Progenitor cell of endocrine pancreas (in vitro differentiated cells): Measurements from ENCODE around the gene NDC1. TPM values are rescaled to one million over a fixed set of nuclear protein-coding genes. Genes with fewer than 3 reads are reported as not detected.

ENCODE experiments used
- DNase-seq: peaks from one replicate; pipeline ENCODE4 v3.0.0; 2021; ENCODE audit warnings: low spot score; ENCODE audit not compliant: unreplicated experiment
- H3K27ac Mint-ChIP-seq: 2 replicates; pipeline ENCODE4 v1.8.0; 2021; ENCODE audit warnings: mild to moderate bottlenecking, moderate library complexity, mixed read lengths
- H3K27me3 Mint-ChIP-seq: 2 replicates; pipeline ENCODE4 v1.8.0; 2021; ENCODE audit warnings: mixed read lengths
- H3K36me3 Mint-ChIP-seq: 2 replicates; pipeline ENCODE4 v1.8.0; 2022; ENCODE audit warnings: mixed read lengths; ENCODE audit not compliant: insufficient read depth
- H3K4me1 Mint-ChIP-seq: 2 replicates; pipeline ENCODE4 v1.8.0; 2021; ENCODE audit warnings: low read depth, mixed read lengths
- H3K4me3 Mint-ChIP-seq: 2 replicates; pipeline ENCODE4 v1.8.0; 2021; ENCODE audit warnings: low read depth, mild to moderate bottlenecking, moderate library complexity, mixed read lengths
- H3K9me3 Mint-ChIP-seq: 2 replicates; pipeline ENCODE4 v1.8.0; 2021; ENCODE audit warnings: low read depth, mixed read lengths
- total RNA-seq: library from RNA; stranded (reverse); gene quantifications from 2 replicates; pipeline ENCODE4 v1.2.1, GENCODE V29; 2021
- TF ChIP-seq, protein P1 (sequence below): fragments of 200-600 bp; sonication (generic); IDR thresholded peaks from one replicate; pipeline ENCODE4 v1.5.0; 2021; ENCODE audit warnings: antibody characterized with exemption, mild to moderate bottlenecking; ENCODE audit not compliant: unreplicated experiment

The NDC1 gene
- total RNA-seq, 1 donor from 2014 or later = 25.5 TPM

DNA sequence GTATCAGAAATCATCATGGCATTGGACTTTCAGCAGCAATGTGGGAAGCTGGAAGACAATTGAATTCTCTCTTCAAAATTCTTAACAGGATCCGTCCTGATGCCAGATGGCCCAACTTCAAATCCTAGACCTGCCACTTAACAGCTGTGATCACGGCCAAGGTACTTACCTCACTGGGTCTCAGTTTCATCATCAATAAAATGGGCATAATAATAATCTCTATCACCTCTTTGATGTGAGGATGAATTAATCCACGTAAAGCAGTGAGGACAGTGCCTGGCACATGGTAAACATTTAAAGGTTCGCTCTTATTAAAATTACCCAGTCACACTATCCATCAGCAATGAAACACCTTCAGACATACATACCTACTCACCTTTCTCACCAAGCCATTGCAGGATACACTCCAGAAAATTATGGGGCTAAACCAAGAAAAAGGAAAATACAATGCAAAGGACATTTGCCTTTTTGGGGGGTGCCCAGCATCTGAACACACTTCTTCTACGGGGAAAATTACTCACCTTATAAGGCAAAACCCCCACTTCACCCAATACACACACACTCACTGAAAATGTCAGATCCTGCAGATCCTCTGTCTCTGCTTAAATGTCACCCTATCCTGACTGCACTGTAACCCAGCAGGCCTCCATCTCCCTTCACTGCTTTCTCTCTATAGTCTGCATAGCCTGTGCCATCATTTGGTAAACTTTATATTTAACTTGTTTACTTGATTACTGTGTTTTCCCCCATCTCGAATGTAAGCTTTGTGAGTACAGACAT, 120.9 kb downstream of the NDC1 start:
- TF ChIP-seq, protein P1, sequence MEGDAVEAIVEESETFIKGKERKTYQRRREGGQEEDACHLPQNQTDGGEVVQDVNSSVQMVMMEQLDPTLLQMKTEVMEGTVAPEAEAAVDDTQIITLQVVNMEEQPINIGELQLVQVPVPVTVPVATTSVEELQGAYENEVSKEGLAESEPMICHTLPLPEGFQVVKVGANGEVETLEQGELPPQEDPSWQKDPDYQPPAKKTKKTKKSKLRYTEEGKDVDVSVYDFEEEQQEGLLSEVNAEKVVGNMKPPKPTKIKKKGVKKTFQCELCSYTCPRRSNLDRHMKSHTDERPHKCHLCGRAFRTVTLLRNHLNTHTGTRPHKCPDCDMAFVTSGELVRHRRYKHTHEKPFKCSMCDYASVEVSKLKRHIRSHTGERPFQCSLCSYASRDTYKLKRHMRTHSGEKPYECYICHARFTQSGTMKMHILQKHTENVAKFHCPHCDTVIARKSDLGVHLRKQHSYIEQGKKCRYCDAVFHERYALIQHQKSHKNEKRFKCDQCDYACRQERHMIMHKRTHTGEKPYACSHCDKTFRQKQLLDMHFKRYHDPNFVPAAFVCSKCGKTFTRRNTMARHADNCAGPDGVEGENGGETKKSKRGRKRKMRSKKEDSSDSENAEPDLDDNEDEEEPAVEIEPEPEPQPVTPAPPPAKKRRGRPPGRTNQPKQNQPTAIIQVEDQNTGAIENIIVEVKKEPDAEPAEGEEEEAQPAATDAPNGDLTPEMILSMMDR = no peak
- H3K4me1 Mint-ChIP-seq = no peaks in the 10 kb centered on the region
- H3K9me3 Mint-ChIP-seq = peaks cover 3% of the 10 kb centered on the region
- H3K27ac Mint-ChIP-seq = no peak overlapping the region
- no peak overlapping the region for H3K4me3 Mint-ChIP-seq
- H3K27me3 Mint-ChIP-seq = peaks cover 20% of the 10 kb centered on the region
- no peak for DNase-seq
- no peaks in the 10 kb centered on the region for H3K36me3 Mint-ChIP-seq

GRCh38 chr1:53716150-53716549, 121.9 kb downstream of the NDC1 start:
- DNase-seq = no peak
- no peak overlapping the region for H3K27ac Mint-ChIP-seq
- H3K4me1 Mint-ChIP-seq = no peaks in the 10 kb centered on the region
- TF ChIP-seq, protein P1 = no peak
- peaks cover 3% of the 10 kb centered on the region for H3K9me3 Mint-ChIP-seq
- no peaks in the 10 kb centered on the region for H3K36me3 Mint-ChIP-seq
- H3K4me3 Mint-ChIP-seq = no peak overlapping the region
- H3K27me3 Mint-ChIP-seq = peaks cover 24% of the 10 kb centered on the region

DNA sequence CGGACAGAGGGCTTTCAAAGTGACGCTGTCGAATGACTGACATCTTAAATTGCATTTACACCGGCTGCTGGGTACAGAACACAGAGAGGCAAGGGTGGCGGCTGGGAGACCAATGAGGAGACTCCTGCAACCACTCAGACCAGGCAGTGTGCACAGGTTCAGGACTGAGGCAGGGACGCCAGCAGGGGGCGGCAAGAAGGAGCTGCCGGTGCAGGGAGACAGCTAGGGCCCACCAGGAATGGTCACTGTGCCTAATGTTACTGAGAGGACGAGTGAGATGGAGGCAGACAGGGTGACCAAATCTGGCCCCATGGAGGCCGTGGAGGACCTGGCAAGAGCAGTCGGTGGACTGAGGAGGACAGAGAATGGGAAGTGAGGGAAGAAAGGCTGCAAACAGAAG, 122.6 kb downstream of the NDC1 start:
- H3K9me3 Mint-ChIP-seq = peaks cover 3% of the 10 kb centered on the region
- TF ChIP-seq, protein P1 = peak; percentile 72
- no peak overlapping the region for H3K4me3 Mint-ChIP-seq
- H3K27ac Mint-ChIP-seq = no peak overlapping the region
- H3K36me3 Mint-ChIP-seq = no peaks in the 10 kb centered on the region
- no peaks in the 10 kb centered on the region for H3K4me1 Mint-ChIP-seq
- peak; percentile 40 for DNase-seq
- H3K27me3 Mint-ChIP-seq = peaks cover 26% of the 10 kb centered on the region

Other genes with a start within 250 kb of the NDC1 start
- not detected in 2 replicates for gene GLIS1, start 99.1 kb downstream of the NDC1 start, total RNA-seq
- 34.5 and 37.3 TPM in 2 replicates for gene YIPF1, start 51.5 kb upstream of the NDC1 start, total RNA-seq
- 1.1 and 1.3 TPM in 2 replicates for gene DIO1, start 55.9 kb upstream of the NDC1 start, total RNA-seq
- gene IFT25, start 107.4 kb upstream of the NDC1 start, total RNA-seq = 35.4 and 39.2 TPM in 2 replicates
- gene LRRC42, start 108.1 kb upstream of the NDC1 start, total RNA-seq = 63.5 and 64.0 TPM in 2 replicates
- gene LDLRAD1, start 179.9 kb upstream of the NDC1 start, total RNA-seq = 0.20 and 0.84 TPM in 2 replicates
- gene TMEM59, start 214.9 kb upstream of the NDC1 start, total RNA-seq = 196 and 205 TPM in 2 replicates
- 6.5 and 6.7 TPM in 2 replicates for gene TCEANC2, start 215.3 kb upstream of the NDC1 start, total RNA-seq